ENCODE data around the gene RUBCN.

DNA sequence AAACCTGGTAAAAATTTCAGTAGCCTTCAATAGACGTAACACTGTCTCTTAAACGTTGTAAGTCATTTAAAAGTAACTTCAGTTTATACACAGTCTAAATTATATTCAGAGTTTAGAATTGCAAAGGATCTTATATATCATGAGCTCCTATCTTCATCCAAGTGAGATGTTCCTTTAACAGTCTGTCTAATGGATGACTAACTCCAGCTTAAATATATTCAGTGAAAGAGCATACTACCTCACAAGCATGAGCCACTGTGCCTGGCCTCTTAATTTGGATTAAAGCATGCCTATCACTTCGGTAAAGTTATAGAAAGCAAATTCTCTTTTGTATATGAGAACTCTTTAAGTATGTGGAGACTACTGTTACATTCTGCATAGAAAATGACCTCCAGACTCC is 20.0 kb upstream of the RUBCN start:
- TF ChIP-seq SPI1 (IDR thresholded peaks at IDR 0.05; ENCODE audit: borderline replicate concordance, low read depth, low read length) (no peak), ZNF263 (CRISPR knock-in tag; IDR thresholded peaks at IDR 0.05; ENCODE audit: borderline replicate concordance) (no peak), ZFP30 (CRISPR knock-in tag; IDR thresholded peaks at IDR 0.05; ENCODE audit: borderline replicate concordance) (no peak), CTCF (IDR thresholded peaks at IDR 0.05 in 2 of 3, conservative IDR thresholded peaks at IDR 0.05 in 1 of 3; ENCODE audit: insufficient read depth in 2 of 3, low read depth in 1 of 3, low read length in 3 of 3) (no peak)
